HFFc6 (cell line): Measurements from ENCODE around the gene MRPL38. TPM values are rescaled to one million over a fixed set of nuclear protein-coding genes. Genes with fewer than 3 reads are reported as not detected.

Source experiments
- total RNA-seq, 6 experiments: library from RNA; stranded (reverse); fragmentation: NEBNext Ultra II Directional; extraction: Animal tissue kit (Norgen Biotek cat#: 25700); gene quantifications; 2 replicates in 1 of 6; 3 replicates in 5 of 6; pipeline ENCODE4 v1.2.3, GENCODE V29; 2021

MRPL38 gene
- total RNA-seq, 6 experiments from 2014 or later: 64.9 to 89.8 (median 70.3) TPM

Other genes with a start within 250 kb of the MRPL38 start
- 10 to 100 TPM; 18.7 to 22.6 (median 21.2) TPM for gene RECQL5, start 237.7 kb downstream of the MRPL38 start, total RNA-seq
- 10 to 100 TPM; 68.4 to 81.5 (median 71.4) TPM for gene SAP30BP, start 237.5 kb downstream of the MRPL38 start, total RNA-seq
- gene ITGB4, start 183.4 kb downstream of the MRPL38 start, total RNA-seq: 1 to 10 TPM in 1 of 6 experiments, under 1 TPM in 4, not detected in 1; 0.28 to 1.0 (median 0.76) TPM
- 10 to 100 TPM; 33.8 to 43.2 (median 37.7) TPM for gene GALK1, start 139.7 kb downstream of the MRPL38 start, total RNA-seq
- 10 to 100 TPM; 12.7 to 18.6 (median 16.2) TPM for gene UNK, start 120.1 kb downstream of the MRPL38 start, total RNA-seq
- under 1 TPM; 0.17 to 0.78 (median 0.24) TPM for gene UNC13D, start 60.5 kb downstream of the MRPL38 start, total RNA-seq
- gene WBP2, start 49.5 kb downstream of the MRPL38 start, total RNA-seq: 10 to 100 TPM; 51.4 to 65.5 (median 59.3) TPM
- 1 to 10 TPM; 1.0 to 2.3 (median 1.5) TPM for gene TRIM47, start 26.3 kb downstream of the MRPL38 start, total RNA-seq
- gene TRIM65, start 7.9 kb downstream of the MRPL38 start, total RNA-seq: 10 to 100 TPM; 10.3 to 12.6 (median 11.0) TPM
- gene FBF1, start 36.2 kb upstream of the MRPL38 start, total RNA-seq: 10 to 100 TPM in 1 of 6 experiments, 1 to 10 TPM in 5; 5.6 to 10.1 (median 6.3) TPM
- gene ACOX1, start 74.3 kb upstream of the MRPL38 start, total RNA-seq: 10 to 100 TPM; 40.4 to 47.2 (median 44.5) TPM
- 10 to 100 TPM; 13.3 to 15.4 (median 13.8) TPM for gene TEN1, start 74.4 kb upstream of the MRPL38 start, total RNA-seq
- gene CDK3, start 96.0 kb upstream of the MRPL38 start, total RNA-seq: 1 to 10 TPM; 1.9 to 2.9 (median 2.1) TPM
- not detected for gene EVPL, start 122.4 kb upstream of the MRPL38 start, total RNA-seq
- 100 to 1,000 TPM in 3 of 6 experiments, 10 to 100 TPM in 3; 95.3 to 104 (median 100.0) TPM for gene SRP68, start 167.6 kb upstream of the MRPL38 start, total RNA-seq
- under 1 TPM in 5 of 6 experiments, not detected in 1; 0.14 to 0.33 (median 0.15) TPM for gene GALR2, start 169.9 kb upstream of the MRPL38 start, total RNA-seq
- under 1 TPM in 2 of 6 experiments, not detected in 4; 0.23 to 0.26 TPM for gene ZACN, start 174.3 kb upstream of the MRPL38 start, total RNA-seq
- gene EXOC7, start 198.9 kb upstream of the MRPL38 start, total RNA-seq: 100 to 1,000 TPM; 134 to 157 (median 144) TPM
- gene FOXJ1, start 236.4 kb upstream of the MRPL38 start, total RNA-seq: not detected